Suppressor macrophage (primary cell): Measurements from ENCODE around the gene KRTAP5-6.
A peak's percentile ranks its signal among the peaks of the same experiment; 100 is the strongest.
"Not testable (repeated sequence)": the region's sequence is repeated elsewhere in the genome, so short reads cannot be mapped to it uniquely, and the experiment has no call there.

Experiments
- DNase-seq, 4 experiments: peaks; one replicate each; pipeline ENCODE4 v3.0.0-alpha.2; 2020 to 2022

The KRTAP5-6 gene

GRCh38 chr11:1683904-1684572 lies 13.0 kb upstream of the KRTAP5-6 start:
- not testable (repeated sequence) for DNase-seq

- DNase-seq = not testable (repeated sequence)
These were observed 11.8 kb upstream of the KRTAP5-6 start for GRCh38 chr11:1684886-1685874.

GRCh38 chr11:1686220-1686619 lies 10.8 kb upstream of the KRTAP5-6 start:
- DNase-seq = not testable (repeated sequence)

GRCh38 chr11:1688336-1688947 lies 8.6 kb upstream of the KRTAP5-6 start:
- DNase-seq = not testable (repeated sequence)

GRCh38 chr11:1689250-1690166 lies 7.5 kb upstream of the KRTAP5-6 start:
- not testable (repeated sequence) for DNase-seq

- DNase-seq = no peak
These were observed 6.6 kb upstream of the KRTAP5-6 start for GRCh38 chr11:1690167-1691025.

GRCh38 chr11:1691026-1691877 lies 5.7 kb upstream of the KRTAP5-6 start:
- no peak for DNase-seq

GRCh38 chr11:1691878-1692707 lies 4.9 kb upstream of the KRTAP5-6 start:
- DNase-seq = no peak

GRCh38 chr11:1692708-1693326 lies 4.2 kb upstream of the KRTAP5-6 start:
- DNase-seq = no peak

- DNase-seq = peak; percentile 69 to 87 (median 78)
These were observed 3.5 kb upstream of the KRTAP5-6 start for GRCh38 chr11:1693327-1694063.

- DNase-seq = peak; percentile 91 to 98 (median 96)
These were observed 2.7 kb upstream of the KRTAP5-6 start for GRCh38 chr11:1694064-1694845.

- no peak for DNase-seq
These were observed 2.0 kb upstream of the KRTAP5-6 start for GRCh38 chr11:1694846-1695547.

GRCh38 chr11:1695548-1696108 lies 1.4 kb upstream of the KRTAP5-6 start:
- no peak for DNase-seq

- no peak for DNase-seq
These were observed 2.8 kb downstream of the KRTAP5-6 start for GRCh38 chr11:1699771-1700170.

GRCh38 chr11:1701091-1701807 lies 4.3 kb downstream of the KRTAP5-6 start:
- DNase-seq = peak in 1 of 4 experiments; percentile 15
